Activated naive CD4-positive, alpha-beta T cell treated with anti-CD3 and anti-CD28 coated beads, Interleukin-2, amount 50 U/mL, for 72 hours (primary cell): ENCODE results near the gene CIDEC. TPM values are rescaled to one million over a fixed set of nuclear protein-coding genes. Genes with fewer than 3 reads are reported as not detected.
A peak's percentile ranks its signal among the peaks of the same experiment; 100 is the strongest.
"Not testable (repeated sequence)": the region's sequence is repeated elsewhere in the genome, so short reads cannot be mapped to it uniquely, and the experiment has no call there.

Experiments used
- ATAC-seq, 2 donors: fragments of 150-1000 bp; cut with Tn5 transposase; 2 replicates each; pipeline ENCODE4 v1.10.0; 2021; ENCODE audit warnings: mild to moderate bottlenecking in 2 of 2, moderate library complexity in 2 of 2
- DNase-seq, 2 donors: peaks; one replicate each; pipeline ENCODE4 v3.0.0; 2021 to 2022; ENCODE audit warnings: low spot score in 2 of 2
- H3K27ac Mint-ChIP-seq, 2 donors: one replicate each; pipeline ENCODE4 v1.8.0; 2022; ENCODE audit warnings: mild to moderate bottlenecking in 2 of 2, mixed read lengths in 2 of 2
- H3K36me3 Mint-ChIP-seq, 2 donors: one replicate each; pipeline ENCODE4 v1.8.0; 2022; ENCODE audit warnings: mixed read lengths in 2 of 2
- H3K9me3 Mint-ChIP-seq, 2 donors: one replicate each; pipeline ENCODE4 v1.8.0; 2022; ENCODE audit warnings: mixed read lengths in 2 of 2
- total RNA-seq, 2 donors: library from RNA; stranded (reverse); gene quantifications; one replicate each; pipeline ENCODE4 v1.2.3, GENCODE V29; 2022

Gene CIDEC
- total RNA-seq, 2 donors from 2014 or later = not detected

DNA sequence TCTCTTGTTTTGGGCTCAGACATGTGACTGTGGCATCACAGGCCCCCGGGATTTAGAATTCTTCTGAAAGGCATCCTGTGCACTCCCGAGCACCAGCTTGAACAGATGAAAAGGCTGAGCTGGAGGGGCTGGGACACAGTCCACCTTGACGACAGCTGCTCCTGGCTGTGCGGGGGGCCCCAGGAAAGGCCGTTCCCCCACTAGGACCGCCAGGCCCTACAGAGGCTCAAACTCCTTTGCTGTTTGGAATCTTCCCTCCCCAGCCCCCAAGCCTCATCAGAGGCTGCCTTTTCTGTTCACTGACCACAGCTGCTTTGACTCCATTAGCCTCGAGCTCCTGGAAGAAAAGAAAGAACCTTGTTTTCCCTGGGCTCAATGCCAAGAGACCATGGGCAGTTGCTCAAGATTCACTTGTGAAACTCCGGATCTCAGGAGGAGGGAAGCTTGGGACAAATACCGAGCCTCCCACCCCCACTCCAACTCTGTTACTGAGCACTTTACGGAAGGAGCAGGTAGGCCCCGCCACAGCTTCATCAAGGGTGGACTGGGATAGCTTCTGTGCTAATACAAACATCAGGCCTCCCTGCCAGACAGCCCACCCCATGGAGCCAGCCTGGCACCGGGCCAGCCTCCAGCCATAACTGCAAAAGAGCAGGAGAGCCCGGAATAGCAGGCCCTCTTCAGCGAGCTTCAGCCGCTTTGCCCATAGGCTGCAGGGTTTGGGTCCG lies 15.7 kb downstream of the CIDEC start:
- H3K9me3 Mint-ChIP-seq = no peaks in the 10 kb centered on the region
- H3K27ac Mint-ChIP-seq = no peak overlapping the region
- DNase-seq (no peak), ATAC-seq (no peak)
- no peaks in the 10 kb centered on the region for H3K36me3 Mint-ChIP-seq

GRCh38 chr3:9863058-9863772 lies 16.8 kb downstream of the CIDEC start:
- no peaks in the 10 kb centered on the region for H3K36me3 Mint-ChIP-seq
- DNase-seq (no peak), ATAC-seq (no peak)
- H3K27ac Mint-ChIP-seq = no peak overlapping the region
- no peaks in the 10 kb centered on the region for H3K9me3 Mint-ChIP-seq

GRCh38 chr3:9862391-9863057 lies 17.5 kb downstream of the CIDEC start:
- H3K9me3 Mint-ChIP-seq = no peaks in the 10 kb centered on the region
- no peak overlapping the region for H3K27ac Mint-ChIP-seq
- no peaks in the 10 kb centered on the region for H3K36me3 Mint-ChIP-seq
- ATAC-seq (peak; percentile 62 to 89), DNase-seq (peak in 1 of 2 donors; percentile 35)

DNA sequence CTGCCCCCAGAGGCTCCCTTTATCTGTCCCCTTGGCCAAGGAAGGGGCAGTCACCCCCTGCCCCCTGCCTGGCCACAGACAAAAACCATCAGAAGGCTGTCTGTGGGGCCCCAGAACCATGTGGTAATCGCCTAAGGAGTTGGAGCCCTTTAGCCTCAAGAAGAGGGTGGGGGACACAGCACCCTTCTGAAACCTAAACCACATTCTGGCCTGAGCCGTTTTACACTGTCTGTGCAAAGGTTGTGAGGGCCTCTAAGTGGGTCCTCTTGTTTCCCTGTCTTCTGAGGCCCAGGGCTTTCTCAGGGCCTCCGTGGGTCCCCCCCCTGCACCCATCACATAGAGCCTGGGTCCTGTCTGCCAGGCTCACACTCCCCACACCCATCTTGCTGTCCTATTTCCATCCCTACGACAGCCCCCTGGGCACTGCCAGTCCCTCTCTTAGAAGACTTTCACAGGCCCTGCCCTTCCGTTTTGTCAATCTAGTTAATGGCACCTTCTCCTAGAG lies 18.4 kb downstream of the CIDEC start:
- no peak for DNase-seq
- H3K27ac Mint-ChIP-seq = no peak overlapping the region
- no peak for ATAC-seq
- H3K36me3 Mint-ChIP-seq = no peaks in the 10 kb centered on the region
- no peaks in the 10 kb centered on the region for H3K9me3 Mint-ChIP-seq

DNA sequence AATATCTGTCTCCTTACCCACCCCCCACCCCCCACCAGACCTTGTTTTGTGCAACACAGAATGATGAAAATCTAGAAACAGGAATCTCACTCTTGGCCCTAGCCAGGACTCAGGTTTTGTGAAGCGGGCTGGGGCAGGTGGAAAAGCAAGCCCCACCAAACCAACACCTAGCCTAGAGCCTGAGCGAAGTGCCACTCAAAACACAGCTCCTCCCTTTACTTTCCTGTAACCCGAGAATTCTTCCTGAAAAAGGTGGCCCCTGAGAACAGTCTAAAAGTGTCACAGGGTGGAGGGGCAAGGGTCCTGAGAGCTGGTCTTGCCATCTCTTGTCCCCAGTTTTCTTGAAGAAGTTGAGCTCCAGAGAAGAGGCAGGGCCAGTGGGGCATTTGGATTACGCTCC lies 18.9 kb downstream of the CIDEC start:
- H3K27ac Mint-ChIP-seq = no peak overlapping the region
- DNase-seq (no peak), ATAC-seq (no peak)
- no peaks in the 10 kb centered on the region for H3K9me3 Mint-ChIP-seq
- no peaks in the 10 kb centered on the region for H3K36me3 Mint-ChIP-seq

DNA sequence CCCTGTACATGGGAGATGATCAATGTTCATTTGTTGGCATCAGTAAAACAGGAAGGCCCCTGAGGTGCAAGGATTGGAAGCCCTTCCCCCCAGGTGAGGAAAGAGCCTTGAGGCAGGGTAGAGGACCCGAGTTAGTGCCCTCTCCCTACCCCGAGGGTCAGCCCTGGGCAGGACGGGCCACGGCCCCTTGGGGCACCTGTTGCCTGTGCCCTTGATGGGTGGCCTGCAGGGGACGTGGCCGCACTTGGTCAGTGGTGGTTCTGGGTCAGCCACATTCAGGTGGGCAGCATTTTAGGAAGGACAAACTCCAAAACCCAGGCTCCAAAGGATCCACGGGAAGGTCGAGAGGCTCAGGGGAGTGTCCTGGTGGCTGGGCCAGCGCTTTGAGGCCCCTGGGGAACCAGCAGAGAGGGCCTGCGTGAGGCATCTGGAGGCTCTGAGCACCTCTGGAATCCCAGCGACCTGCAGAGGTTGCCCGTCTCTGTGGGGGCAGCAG lies 20.5 kb downstream of the CIDEC start:
- H3K9me3 Mint-ChIP-seq = no peaks in the 10 kb centered on the region
- DNase-seq (no peak), ATAC-seq (no peak)
- H3K36me3 Mint-ChIP-seq = no peaks in the 10 kb centered on the region
- H3K27ac Mint-ChIP-seq = peak overlapping the region in 1 of 2 donors; percentile 9

DNA sequence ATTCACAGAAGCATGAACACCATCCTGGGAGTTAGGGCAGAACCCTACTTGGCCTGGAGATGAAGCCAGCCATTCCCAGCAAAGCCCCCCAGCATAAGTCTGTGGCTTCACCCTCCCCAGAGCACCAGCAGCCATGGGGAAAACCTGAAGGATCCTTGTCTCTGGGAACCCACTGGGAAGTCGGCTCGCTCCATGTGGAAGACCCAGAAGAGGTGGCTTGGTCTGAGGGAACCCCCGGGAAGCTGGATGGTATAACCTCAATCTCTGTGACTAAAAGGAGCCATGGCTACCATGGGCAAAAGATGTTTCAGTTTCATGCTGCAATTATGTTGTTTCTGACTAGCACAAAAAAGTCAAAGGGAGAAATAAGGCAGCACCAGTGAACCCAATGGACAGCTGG lies 24.5 kb downstream of the CIDEC start:
- DNase-seq (no peak), ATAC-seq (no peak)
- H3K9me3 Mint-ChIP-seq = no peaks in the 10 kb centered on the region
- H3K36me3 Mint-ChIP-seq = no peaks in the 10 kb centered on the region
- H3K27ac Mint-ChIP-seq = peak overlapping the region in 1 of 2 donors; percentile 72

DNA sequence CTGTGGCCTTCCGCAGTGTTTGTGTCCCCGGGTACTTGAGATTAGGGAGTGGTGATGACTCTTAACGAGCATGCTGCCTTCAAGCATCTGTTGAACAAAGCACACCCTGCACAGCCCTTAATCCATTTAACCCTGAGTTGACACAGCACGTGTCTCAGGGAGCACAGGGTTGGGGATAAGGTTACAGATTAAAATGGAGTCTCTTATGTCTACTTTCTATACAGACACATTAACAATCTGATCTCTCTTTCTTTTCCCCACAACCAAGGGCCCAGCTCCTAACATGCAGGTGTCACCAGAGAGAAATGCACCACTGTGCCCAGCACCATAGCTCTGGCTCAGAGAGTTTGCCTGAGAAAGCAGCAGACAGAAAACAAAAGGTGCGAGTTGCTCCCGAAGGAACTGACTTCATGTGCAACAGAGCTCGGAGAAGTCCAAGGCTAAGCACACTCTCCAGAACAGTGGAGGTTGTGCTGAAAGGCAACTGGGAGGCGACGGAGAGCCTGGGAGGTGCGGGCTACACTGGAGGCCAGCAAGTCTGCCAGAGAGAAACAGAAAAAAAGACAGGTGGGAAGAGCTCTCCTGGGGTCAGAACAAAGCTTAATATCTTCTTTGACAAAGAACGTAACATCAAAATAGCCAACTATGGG lies 25.6 kb downstream of the CIDEC start:
- DNase-seq, H3K9me3 Mint-ChIP-seq, ATAC-seq, H3K36me3 Mint-ChIP-seq: not testable (repeated sequence)
- peak overlapping the region in 1 of 2 donors; percentile 44 for H3K27ac Mint-ChIP-seq

- no peaks in the 10 kb centered on the region for H3K36me3 Mint-ChIP-seq
- DNase-seq = no peak
- no peaks in the 10 kb centered on the region for H3K9me3 Mint-ChIP-seq
- no peak overlapping the region for H3K27ac Mint-ChIP-seq
- no peak for ATAC-seq
These were observed 27.5 kb downstream of the CIDEC start for GRCh38 chr3:9852528-9852927.

DNA sequence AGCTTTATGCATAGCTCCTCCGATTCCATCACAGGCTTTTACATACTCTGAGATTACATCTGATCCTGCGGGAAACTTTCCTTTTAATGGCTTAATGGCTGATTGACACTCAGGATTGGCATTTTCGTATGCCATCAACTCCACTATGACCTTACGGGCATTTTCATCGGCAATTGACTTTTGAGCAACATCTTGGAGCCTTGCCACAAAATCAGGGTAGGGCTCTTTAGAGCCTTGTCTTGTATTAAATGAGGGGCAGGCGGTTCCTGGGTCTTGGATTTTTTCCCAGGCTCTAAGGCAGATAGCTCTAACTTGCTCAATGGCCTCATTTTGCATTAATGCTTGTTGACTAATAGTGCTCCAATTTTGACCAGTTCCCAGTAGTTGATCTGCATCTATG lies 28.1 kb downstream of the CIDEC start:
- not testable (repeated sequence) for H3K27ac Mint-ChIP-seq

GRCh38 chr3:9851383-9851782 lies 28.7 kb downstream of the CIDEC start:
- not testable (repeated sequence) for DNase-seq, H3K27ac Mint-ChIP-seq, ATAC-seq, H3K36me3 Mint-ChIP-seq, H3K9me3 Mint-ChIP-seq

More for the DNA sequence above, 28.1 kb downstream of the CIDEC start:
- DNase-seq, H3K36me3 Mint-ChIP-seq, H3K9me3 Mint-ChIP-seq, ATAC-seq: not testable (repeated sequence)

GRCh38 chr3:9848860-9849259 lies 31.2 kb downstream of the CIDEC start:
- H3K27ac Mint-ChIP-seq = peak overlapping the region in 1 of 2 donors; percentile 15
- ATAC-seq, H3K9me3 Mint-ChIP-seq, DNase-seq, H3K36me3 Mint-ChIP-seq: not testable (repeated sequence)

- DNase-seq, ATAC-seq, H3K9me3 Mint-ChIP-seq, H3K27ac Mint-ChIP-seq, H3K36me3 Mint-ChIP-seq: not testable (repeated sequence)
These were observed 32.2 kb downstream of the CIDEC start for GRCh38 chr3:9847870-9848269.

GRCh38 chr3:9846931-9847488 lies 33.0 kb downstream of the CIDEC start:
- H3K36me3 Mint-ChIP-seq = peaks cover 12 to 14% of the 10 kb centered on the region in 2 donors
- DNase-seq (no peak), ATAC-seq (no peak)
- H3K9me3 Mint-ChIP-seq = no peaks in the 10 kb centered on the region
- no peak overlapping the region for H3K27ac Mint-ChIP-seq

DNA sequence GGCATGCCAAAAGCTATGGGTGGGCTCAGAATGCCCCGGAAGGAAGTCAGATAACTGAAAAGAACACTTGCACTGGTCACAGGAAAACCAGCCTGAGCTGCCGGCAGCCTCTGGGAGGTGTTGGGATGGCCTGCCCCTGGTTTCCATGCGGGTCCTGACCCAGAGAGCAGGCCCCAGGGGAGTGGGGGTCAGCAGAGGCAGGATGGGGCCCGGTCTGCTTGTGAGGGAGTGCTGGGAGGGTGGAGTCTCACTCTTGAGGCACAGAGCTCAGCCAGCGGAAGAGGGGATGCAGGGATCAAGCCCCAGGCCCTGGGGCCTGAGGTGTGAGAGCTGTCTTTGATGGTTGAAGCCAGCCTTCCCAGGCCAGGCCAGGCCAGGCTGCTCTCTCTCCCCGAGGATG lies 33.8 kb downstream of the CIDEC start:
- ATAC-seq = no peak
- Mint-ChIP-seq H3K27ac (peak overlapping the region; percentile 56 to 85), H3K9me3 (no peaks in the 10 kb centered on the region), H3K36me3 (peaks cover 19 to 20% of the 10 kb centered on the region in 2 donors)
- no peak for DNase-seq

GRCh38 chr3:9843715-9844438 lies 36.2 kb downstream of the CIDEC start, which contains the start of gene RPUSD3:
RPUSD3 (minus strand) TSS chr3:9844008; CDS start chr3:9843990, 18 bp downstream.
- peak; percentile 97 to 100 for DNase-seq
- Mint-ChIP-seq H3K9me3 (no peaks in the 10 kb centered on the region), H3K36me3 (peaks cover 24 to 28% of the 10 kb centered on the region in 2 donors), H3K27ac (peak within 1 kb of the TSS; percentile 91 to 96)
- ATAC-seq = peak; percentile 97
